Karpas-422 (cell line): ENCODE measurements around the gene HOXA10. TPM values are rescaled to one million over a fixed set of nuclear protein-coding genes. Genes with fewer than 3 reads are reported as not detected.

Experiments
- DNase-seq: peaks from one replicate; pipeline ENCODE4 v3.0.0-alpha.2; 2015
- H2AFZ ChIP-seq: fragments of 200-600 bp; sonication (generic); 2 replicates; pipeline ENCODE4 v1.6.1; 2014; ENCODE audit warnings: antibody characterized with exemption, low read length, mixed read lengths
- H3K27ac ChIP-seq: fragments of 200-600 bp; sonication (generic); 2 replicates; pipeline ENCODE4 v1.5.1; 2014; ENCODE audit warnings: mild to moderate bottlenecking, low read length, moderate library complexity
- H3K27me3 ChIP-seq: fragments of 200-600 bp; sonication (generic); 2 replicates; pipeline ENCODE4 v1.6.1; 2014; ENCODE audit warnings: low read length, mixed read lengths
- H3K36me3 ChIP-seq: fragments of 200-600 bp; sonication (generic); 2 replicates; pipeline ENCODE4 v1.6.1; 2014; ENCODE audit warnings: low read length, mixed read lengths; ENCODE audit not compliant: insufficient read depth
- H3K4me1 ChIP-seq: fragments of 200-600 bp; sonication (generic); 2 replicates; pipeline ENCODE4 v1.6.1; 2014; ENCODE audit warnings: mild to moderate bottlenecking, low read length, mixed read lengths
- H3K4me2 ChIP-seq: fragments of 200-600 bp; sonication (generic); 2 replicates; pipeline ENCODE4 v1.6.1; 2014; ENCODE audit warnings: low read length, low read depth, mild to moderate bottlenecking; ENCODE audit not compliant: poor library complexity, severe bottlenecking
- H3K4me3 ChIP-seq: fragments of 200-600 bp; sonication (generic); 2 replicates; pipeline ENCODE4 v1.5.1; 2014; ENCODE audit warnings: mild to moderate bottlenecking, antibody characterized with exemption, low read length, mixed read lengths
- H3K79me2 ChIP-seq: fragments of 200-600 bp; sonication (generic); 2 replicates; pipeline ENCODE4 v1.6.1; 2014; ENCODE audit warnings: mild to moderate bottlenecking, low read length, mixed read lengths
- H3K9ac ChIP-seq: fragments of 200-600 bp; sonication (generic); 2 replicates; pipeline ENCODE4 v1.6.0; 2014; ENCODE audit warnings: low read length
- H3K9me2 ChIP-seq: fragments of 200-600 bp; sonication (generic), shearing (Covaris generic); replicated peaks from 2 replicates; pipeline ENCODE4 v1.6.0; 2014; ENCODE audit warnings: mild to moderate bottlenecking, low read length, moderate library complexity; ENCODE audit not compliant: insufficient read depth
- H3K9me3 ChIP-seq: fragments of 300-700, 200-600 bp; sonication (generic); 2 replicates; pipeline ENCODE4 v1.6.1; 2014; ENCODE audit warnings: low read length, mixed read lengths
- H4K20me1 ChIP-seq: fragments of 200-600 bp; sonication (generic); 2 replicates; pipeline ENCODE4 v1.6.1; 2014; ENCODE audit warnings: mild to moderate bottlenecking, antibody characterized with exemption, low read length, low read depth; ENCODE audit not compliant: insufficient read depth
- total RNA-seq: library from RNA; depleted of rRNA; stranded (reverse); fragments of >200 nt; shearing (Covaris generic); gene quantifications from 2 replicates; pipeline ENCODE4 v1.2.3, GENCODE V29; 2014; ENCODE audit warnings: low replicate concordance

Gene HOXA10
- total RNA-seq, 1 experiment from 2014 or later: not detected

GRCh38 chr7:27149842-27150567, 24.1 kb downstream of the HOXA10 start:
- Histone ChIP-seq H3K79me2 (peaks cover 37% of the 10 kb centered on the region), H2AFZ (peak overlapping the region; percentile 91), H3K27ac (0 out of 2 replicates have a peak overlapping the region, but pooled peaks have one; percentile 16), H3K9me3 (no peaks in the 10 kb centered on the region), H3K27me3 (no peaks in the 10 kb centered on the region), H4K20me1 (no peaks in the 10 kb centered on the region), H3K9me2 (no peaks in the 10 kb centered on the region), H3K4me3 (peak overlapping the region; percentile 84), H3K9ac (peak overlapping the region; percentile 84), H3K4me1 (peaks cover 39% of the 10 kb centered on the region), H3K4me2 (peak overlapping the region; percentile 88), H3K36me3 (peaks cover 7% of the 10 kb centered on the region; the same call in 1 of the 2 replicates)
- peak; percentile 69 for DNase-seq

GRCh38 chr7:27148756-27149641, 25.1 kb downstream of the HOXA10 start:
- Histone ChIP-seq H3K4me2 (peak overlapping the region; percentile 88), H3K36me3 (peaks cover 9% of the 10 kb centered on the region; the same call in 1 of the 2 replicates), H3K27me3 (no peaks in the 10 kb centered on the region), H3K9me2 (no peaks in the 10 kb centered on the region), H4K20me1 (no peaks in the 10 kb centered on the region), H3K4me1 (peaks cover 31% of the 10 kb centered on the region), H2AFZ (no peak overlapping the region), H3K79me2 (peaks cover 37% of the 10 kb centered on the region), H3K9me3 (no peaks in the 10 kb centered on the region), H3K27ac (no peak overlapping the region), H3K9ac (peak overlapping the region; percentile 84), H3K4me3 (peak overlapping the region; percentile 84)
- no peak for DNase-seq

DNA sequence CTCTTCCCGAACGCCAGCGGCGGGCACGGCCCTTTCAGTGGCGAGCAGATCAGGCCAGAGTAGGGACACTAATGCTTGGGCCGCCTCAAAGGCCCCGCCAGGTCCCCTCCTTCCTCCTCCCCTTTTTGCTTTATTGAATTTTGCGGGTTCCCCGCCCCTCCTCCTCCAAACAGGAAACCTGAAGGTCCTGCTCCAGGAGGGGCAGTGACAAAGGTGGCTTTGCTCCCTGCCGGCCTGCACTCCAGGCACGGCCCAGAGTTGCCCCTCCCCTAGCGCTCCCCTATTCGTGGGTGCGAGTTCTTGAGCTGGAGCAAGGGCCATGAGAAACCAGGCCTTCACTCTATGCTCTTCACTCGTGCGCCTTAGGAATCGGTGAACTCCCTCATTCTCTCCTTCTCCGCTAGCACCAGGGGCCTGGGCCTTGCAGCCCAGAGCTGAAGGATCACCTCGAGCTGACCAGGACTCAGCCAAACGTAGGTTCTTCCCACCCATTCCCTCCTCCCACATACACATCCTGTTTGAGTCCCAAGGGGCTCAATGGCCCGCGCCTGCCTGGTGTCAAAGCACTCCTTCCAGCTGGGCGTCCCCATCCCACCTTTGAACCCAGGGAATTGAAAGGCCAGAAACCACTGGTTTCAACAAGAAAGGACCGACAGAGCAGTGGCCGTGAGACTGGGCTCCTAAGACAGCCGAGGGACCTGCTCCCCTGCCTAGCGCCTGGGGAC, 25.9 kb downstream of the HOXA10 start:
- Histone ChIP-seq H4K20me1 (no peaks in the 10 kb centered on the region), H3K4me1 (peaks cover 31% of the 10 kb centered on the region), H3K79me2 (peaks cover 37% of the 10 kb centered on the region), H3K36me3 (peaks cover 11% of the 10 kb centered on the region; the same call in 1 of the 2 replicates), H3K9me2 (no peaks in the 10 kb centered on the region), H3K4me2 (peak overlapping the region; percentile 88), H3K9me3 (no peaks in the 10 kb centered on the region), H3K4me3 (peak overlapping the region; percentile 84; the same call in 1 of the 2 replicates), H3K9ac (peak overlapping the region; percentile 84), H3K27me3 (no peaks in the 10 kb centered on the region), H2AFZ (no peak overlapping the region), H3K27ac (no peak overlapping the region)
- no peak for DNase-seq

GRCh38 chr7:27147199-27148030, 26.7 kb downstream of the HOXA10 start, which contains the start of gene HOXA6:
Gene HOXA6, minus strand, starts transcription at chr7:27147774. Its CDS starts 25 bp downstream, at chr7:27147749.
- Histone ChIP-seq H2AFZ (no peak within 1 kb of the TSS), H3K27ac (no peak within 1 kb of the TSS), H3K79me2 (peaks cover 37% of the 10 kb centered on the region), H4K20me1 (no peaks in the 10 kb centered on the region), H3K9ac (peak within 1 kb of the TSS; percentile 84), H3K4me1 (peaks cover 31% of the 10 kb centered on the region), H3K27me3 (no peaks in the 10 kb centered on the region), H3K36me3 (peaks cover 11% of the 10 kb centered on the region; the same call in 1 of the 2 replicates), H3K9me2 (no peaks in the 10 kb centered on the region), H3K9me3 (no peaks in the 10 kb centered on the region), H3K4me3 (peak within 1 kb of the TSS; percentile 84; the same call in 1 of the 2 replicates), H3K4me2 (peak within 1 kb of the TSS; percentile 88)
- DNase-seq: no peak

DNA sequence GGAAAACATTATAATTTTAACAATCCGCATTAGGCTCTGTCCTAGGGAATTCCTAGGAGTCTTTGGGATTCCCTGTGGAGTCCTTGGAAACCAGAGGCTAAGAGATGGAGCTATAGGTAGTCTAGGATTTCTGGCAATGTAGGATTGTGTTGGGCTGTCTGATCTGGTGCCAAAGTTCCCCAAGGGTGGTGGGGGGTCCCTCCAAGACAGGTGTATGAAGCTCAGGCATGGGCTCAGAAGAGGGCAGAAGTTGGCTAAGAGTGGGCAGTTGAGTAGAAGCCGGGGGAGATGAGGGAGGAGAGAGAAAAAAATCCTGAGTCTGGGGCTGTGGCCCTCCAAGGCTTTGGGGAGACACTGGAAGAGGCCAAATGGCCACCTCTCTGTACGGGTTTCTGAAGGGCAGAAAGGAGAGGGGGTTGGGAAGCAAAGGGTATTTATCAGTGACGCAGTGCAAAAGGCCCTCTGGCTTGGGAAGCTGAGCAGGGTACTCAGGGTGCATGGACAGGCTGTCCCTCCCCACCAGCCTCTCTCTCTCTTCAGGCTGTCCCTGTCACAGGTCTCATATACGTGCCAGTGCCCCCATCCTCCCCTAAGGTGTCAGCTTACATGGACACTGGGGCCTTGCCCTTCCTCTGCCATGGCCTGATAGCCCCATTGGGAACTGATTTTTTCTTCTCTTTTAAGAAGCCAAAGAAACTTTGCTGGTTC, 27.5 kb downstream of the HOXA10 start:
- peaks cover 37% of the 10 kb centered on the region for H3K79me2 ChIP-seq
- no peaks in the 10 kb centered on the region for H4K20me1 ChIP-seq
- H3K4me1 ChIP-seq: peaks cover 24% of the 10 kb centered on the region
- no peak for DNase-seq
- no peaks in the 10 kb centered on the region for H3K9me3 ChIP-seq
- H3K36me3 ChIP-seq: peaks cover 11% of the 10 kb centered on the region; the same call in 1 of the 2 replicates
- H2AFZ ChIP-seq: no peak overlapping the region
- H3K4me3 ChIP-seq: no peak overlapping the region
- H3K27me3 ChIP-seq: no peaks in the 10 kb centered on the region
- no peaks in the 10 kb centered on the region for H3K9me2 ChIP-seq
- no peak overlapping the region for H3K27ac ChIP-seq
- no peak overlapping the region for H3K4me2 ChIP-seq
- no peak overlapping the region for H3K9ac ChIP-seq

DNA sequence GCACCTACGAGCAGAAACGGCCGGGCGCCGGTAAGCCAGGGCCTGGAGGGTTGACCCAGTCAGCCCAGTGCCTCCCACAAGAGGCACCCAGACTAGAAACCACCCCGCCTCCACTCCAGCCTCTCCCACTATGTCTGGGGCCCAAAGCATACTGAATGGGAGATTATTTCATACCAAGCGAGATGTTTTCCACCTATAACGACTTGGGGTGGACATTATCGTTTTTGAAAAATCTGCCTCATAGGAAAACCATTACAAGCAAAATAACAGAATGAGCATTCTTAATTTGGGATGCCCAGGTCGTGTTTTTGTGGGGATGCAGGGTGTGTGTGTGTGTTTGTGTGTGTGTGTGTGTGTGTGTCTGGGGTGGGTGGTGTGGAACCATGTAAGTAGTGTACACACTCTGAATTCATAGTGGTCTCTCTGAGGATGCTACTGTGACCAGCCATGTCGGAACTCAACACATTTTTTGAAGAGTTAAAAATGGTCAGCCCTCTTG, 28.2 kb downstream of the HOXA10 start:
- Histone ChIP-seq H3K36me3 (peaks cover 11% of the 10 kb centered on the region; the same call in 1 of the 2 replicates), H3K4me1 (peaks cover 17% of the 10 kb centered on the region), H3K27ac (no peak overlapping the region), H3K9me3 (no peaks in the 10 kb centered on the region), H2AFZ (no peak overlapping the region), H3K4me3 (no peak overlapping the region), H4K20me1 (no peaks in the 10 kb centered on the region), H3K79me2 (peaks cover 37% of the 10 kb centered on the region), H3K4me2 (no peak overlapping the region), H3K9me2 (no peaks in the 10 kb centered on the region), H3K27me3 (no peaks in the 10 kb centered on the region), H3K9ac (no peak overlapping the region)
- no peak for DNase-seq
